ENCODE data around the gene ZNF492.

GRCh38 chr19:22607653-22608430, 26.3 kb upstream of the ZNF492 start:
- TF ChIP-seq POLR2A (IDR thresholded peaks at IDR 0.05) (no peak), CTCF (IDR thresholded peaks at IDR 0.05) (no peak), EP300 (IDR thresholded peaks at IDR 0.05; ENCODE audit: low read depth) (no peak), POLR2AphosphoS5 (IDR thresholded peaks at IDR 0.05) (no peak)

Measured in transverse colon (tissue), 4 donors.